ENCODE measurements around the gene TALDO1. TPM values are rescaled to one million over a fixed set of nuclear protein-coding genes. Genes with fewer than 3 reads are reported as not detected.

TALDO1 gene
- total and polyA plus RNA-seq, 10 of the 15 experiments (the other 5 are each of a cell fraction or from before 2014, with no cell fraction given): 121 to 302 (median 182) TPM

DNA sequence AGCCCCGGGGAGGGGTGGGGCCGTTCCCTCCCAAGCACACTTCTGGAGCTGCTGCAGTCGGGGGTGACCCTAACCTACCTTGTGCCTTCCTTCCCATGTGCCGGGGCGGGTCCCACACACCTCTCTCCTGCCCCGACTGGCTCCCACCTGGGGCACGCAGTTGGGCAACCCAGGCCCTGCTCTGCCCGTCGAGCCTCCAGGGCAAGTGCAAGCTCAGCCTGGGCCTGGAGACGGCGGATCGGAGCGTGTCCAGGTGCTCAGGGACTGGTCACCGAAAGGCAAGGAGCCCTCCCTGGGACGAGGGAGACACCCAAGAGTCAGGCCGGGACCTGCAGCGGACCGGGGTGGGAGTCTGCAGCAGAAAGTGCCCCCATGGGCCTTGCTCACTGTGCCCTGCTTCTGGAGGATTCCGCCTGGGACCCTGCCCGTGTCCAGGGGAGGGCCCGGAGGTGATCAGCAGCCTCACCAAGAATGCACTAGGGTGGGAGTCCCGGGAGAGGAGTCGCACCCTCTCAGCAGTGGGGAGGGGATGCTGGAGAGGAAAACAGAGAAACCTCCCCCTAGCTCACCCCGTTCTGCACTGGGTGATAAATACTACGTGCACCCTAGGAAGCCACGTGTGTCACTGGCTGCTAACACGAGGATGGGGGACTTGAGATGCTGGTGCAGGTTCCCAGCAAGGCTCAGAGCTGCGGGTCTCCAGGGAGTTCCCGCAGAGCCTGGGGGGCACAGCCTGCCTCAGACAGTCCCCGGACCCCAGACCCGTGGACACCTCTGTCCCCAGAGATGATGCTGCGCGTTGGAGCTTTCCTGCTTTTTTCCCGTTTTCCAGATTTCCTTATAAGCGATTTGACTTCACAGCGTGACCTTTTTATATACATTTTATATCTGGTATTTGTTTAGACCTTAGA, 35.3 kb downstream of the TALDO1 start:
- in situ Hi-C loops (cut with MboI): no loop called here
- ChIA-PET RAD21 (ENCODE audit: unreplicated experiment) (no interaction called here), CTCF (no interaction called here), SMC1A (ENCODE audit: uncharacterized antibody, unreplicated experiment) (no interaction called here), POLR2A (interaction anchor here (0.6 kb wide), 1 partner anchor 13 kb away, joined by 3 read pairs; no protein-coding TSS in a partner anchor)
- H4K20me1 ChIP-seq (ENCODE audit: control insufficient read depth, insufficient read depth): no peaks in the 10 kb centered on the region
- H3K9me3 ChIP-seq (replicated peaks; ENCODE audit: control insufficient read depth, insufficient read depth, low read length): no peaks in the 10 kb centered on the region
- no peak overlapping the region for H3K4me3 ChIP-seq
- H3K79me2 ChIP-seq (ENCODE audit: control insufficient read depth, insufficient read depth, low read length): peaks cover 9% of the 10 kb centered on the region
- WGBS (ENCODE audit: insufficient coverage, insufficient replicate concordance, low lambda C conversion rate, missing lambda C conversion rate): 78% methylated on average over 36 of the region's 36 CpGs
- FAIRE-seq (no peak), DNase-seq (ENCODE audit: low read depth, low spot score) (no peak), ATAC-seq (no peak)
- no peak overlapping the region for H2AFZ ChIP-seq (ENCODE audit: control insufficient read depth, low read depth, low read length)
- intact Hi-C loops (cut with micrococcal nuclease; ENCODE audit: unreplicated experiment): no loop called here
- no peak overlapping the region for H3K4me2 ChIP-seq (ENCODE audit: control insufficient read depth, insufficient read depth)
- no peak overlapping the region for H3K9ac ChIP-seq (ENCODE audit: control insufficient read depth, insufficient read depth, low read length)
- no peaks in the 10 kb centered on the region for H3K27me3 ChIP-seq (replicated peaks in 1 of 2; ENCODE audit: control insufficient read depth in 2 of 2, insufficient read depth in 2 of 2, low read length in 1 of 2)
- no peak overlapping the region for H3K27ac ChIP-seq (ENCODE audit: control insufficient read depth, insufficient read depth)
- no peaks in the 10 kb centered on the region for H3K36me3 ChIP-seq (ENCODE audit: control insufficient read depth in 2 of 2, insufficient read depth in 2 of 2, low read length in 1 of 2)
- BruUV-seq (replicated peaks): no TSS peak
- H3K4me1 ChIP-seq (ENCODE audit: control insufficient read depth, insufficient read depth, low read length): peaks cover 6% of the 10 kb centered on the region
- TF ChIP-seq PBX3 (IDR thresholded peaks at IDR 0.05; ENCODE audit: insufficient replicate concordance, low read depth, low read length): no peak
- no peak for TF ChIP-seq BHLHE40 (IDR thresholded peaks at IDR 0.05; ENCODE audit: borderline replicate concordance in 1 of 2, low read depth in 2 of 2, low read length in 1 of 2)
- TF ChIP-seq POLR2A (IDR thresholded peaks at IDR 0.05; ENCODE audit: low read depth, low read length): peak; percentile 26; the same call in 1 of the 2 replicates

- no peak overlapping the region for H2AFZ ChIP-seq (ENCODE audit: control insufficient read depth, low read depth, low read length)
- ChIA-PET RAD21 (ENCODE audit: unreplicated experiment) (no interaction called here), SMC1A (ENCODE audit: uncharacterized antibody, unreplicated experiment) (no interaction called here), CTCF (no interaction called here), POLR2A (interaction anchor here (0.6 kb wide), 1 partner anchor 14 kb away, joined by 3 read pairs; no protein-coding TSS in a partner anchor)
- no peaks in the 10 kb centered on the region for H3K36me3 ChIP-seq (ENCODE audit: control insufficient read depth in 2 of 2, insufficient read depth in 2 of 2, low read length in 1 of 2)
- in situ Hi-C loops (cut with MboI) (no loop called here), intact Hi-C loops (cut with micrococcal nuclease; ENCODE audit: unreplicated experiment) (no loop called here)
- 0 out of 2 replicates have a peak, but pooled peaks cover under 1% of the 10 kb centered on the region for H3K4me1 ChIP-seq (ENCODE audit: control insufficient read depth, insufficient read depth, low read length)
- H4K20me1 ChIP-seq (ENCODE audit: control insufficient read depth, insufficient read depth): no peaks in the 10 kb centered on the region
- no peak overlapping the region for H3K4me3 ChIP-seq
- 52% methylated on average over 24 of the region's 24 CpGs for WGBS (ENCODE audit: insufficient coverage, insufficient replicate concordance, low lambda C conversion rate, missing lambda C conversion rate)
- no peaks in the 10 kb centered on the region for H3K79me2 ChIP-seq (ENCODE audit: control insufficient read depth, insufficient read depth, low read length)
- no peaks in the 10 kb centered on the region for H3K9me3 ChIP-seq (replicated peaks; ENCODE audit: control insufficient read depth, insufficient read depth, low read length)
- H3K9ac ChIP-seq (ENCODE audit: control insufficient read depth, insufficient read depth, low read length): no peak overlapping the region
- TF ChIP-seq ZSCAN29 (IDR thresholded peaks at IDR 0.05): no peak
- TF ChIP-seq, protein P1, sequence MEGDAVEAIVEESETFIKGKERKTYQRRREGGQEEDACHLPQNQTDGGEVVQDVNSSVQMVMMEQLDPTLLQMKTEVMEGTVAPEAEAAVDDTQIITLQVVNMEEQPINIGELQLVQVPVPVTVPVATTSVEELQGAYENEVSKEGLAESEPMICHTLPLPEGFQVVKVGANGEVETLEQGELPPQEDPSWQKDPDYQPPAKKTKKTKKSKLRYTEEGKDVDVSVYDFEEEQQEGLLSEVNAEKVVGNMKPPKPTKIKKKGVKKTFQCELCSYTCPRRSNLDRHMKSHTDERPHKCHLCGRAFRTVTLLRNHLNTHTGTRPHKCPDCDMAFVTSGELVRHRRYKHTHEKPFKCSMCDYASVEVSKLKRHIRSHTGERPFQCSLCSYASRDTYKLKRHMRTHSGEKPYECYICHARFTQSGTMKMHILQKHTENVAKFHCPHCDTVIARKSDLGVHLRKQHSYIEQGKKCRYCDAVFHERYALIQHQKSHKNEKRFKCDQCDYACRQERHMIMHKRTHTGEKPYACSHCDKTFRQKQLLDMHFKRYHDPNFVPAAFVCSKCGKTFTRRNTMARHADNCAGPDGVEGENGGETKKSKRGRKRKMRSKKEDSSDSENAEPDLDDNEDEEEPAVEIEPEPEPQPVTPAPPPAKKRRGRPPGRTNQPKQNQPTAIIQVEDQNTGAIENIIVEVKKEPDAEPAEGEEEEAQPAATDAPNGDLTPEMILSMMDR (IDR thresholded peaks at IDR 0.05 in 2 of 3, conservative IDR thresholded peaks at IDR 0.05 in 1 of 3; ENCODE audit: control insufficient read depth in 2 of 3, extremely low read depth in 1 of 3, insufficient read depth in 1 of 3, low read depth in 3 of 3, low read length in 3 of 3): peak in 1 of 3 experiments; percentile 19; a peak in 1 of 6 replicates
- H3K27me3 ChIP-seq (replicated peaks in 1 of 2; ENCODE audit: control insufficient read depth in 2 of 2, insufficient read depth in 2 of 2, low read length in 1 of 2): no peaks in the 10 kb centered on the region
- FAIRE-seq (no peak), ATAC-seq (no peak), DNase-seq (ENCODE audit: low read depth, low spot score) (no peak)
- BruUV-seq (replicated peaks): no TSS peak
- H3K27ac ChIP-seq (ENCODE audit: control insufficient read depth, insufficient read depth): no peak overlapping the region
- H3K4me2 ChIP-seq (ENCODE audit: control insufficient read depth, insufficient read depth): no peak overlapping the region
Observed at GRCh38 chr11:783581-784015, 36.3 kb downstream of the TALDO1 start.

Measured in GM12878 (cell line).